Activated CD8-positive, alpha-beta memory T cell treated with anti-CD3 and anti-CD28 coated beads, Interleukin-2, amount 50 U/mL, for 48 hours (primary cell): ENCODE data around the gene SYNDIG1.
A peak's percentile ranks its signal among the peaks of the same experiment; 100 is the strongest.

Experiments
- DNase-seq: peaks from one replicate; pipeline ENCODE4 v3.0.0-alpha.2; 2020

The SYNDIG1 gene

DNA sequence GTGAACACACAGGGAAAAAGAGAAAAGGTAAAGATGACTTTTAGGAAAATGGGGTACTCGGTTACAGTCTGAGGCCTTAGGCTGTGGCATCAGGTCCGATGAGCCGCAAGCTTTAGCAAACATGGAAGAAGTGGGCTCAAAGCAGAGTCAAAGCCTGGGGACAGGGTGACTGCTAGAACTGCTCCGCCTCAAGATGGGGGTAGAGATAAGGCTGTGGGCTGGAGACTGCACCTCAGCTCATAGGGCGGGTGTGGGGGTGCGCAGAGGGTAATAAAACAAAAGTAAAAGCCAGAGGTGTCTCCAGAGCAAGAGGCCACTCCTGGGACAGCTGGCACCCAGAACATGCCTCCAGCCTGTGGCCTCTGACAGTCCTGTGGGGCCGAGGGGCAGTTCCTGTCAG is 21.3 kb upstream of the SYNDIG1 start:
- DNase-seq: no peak

DNA sequence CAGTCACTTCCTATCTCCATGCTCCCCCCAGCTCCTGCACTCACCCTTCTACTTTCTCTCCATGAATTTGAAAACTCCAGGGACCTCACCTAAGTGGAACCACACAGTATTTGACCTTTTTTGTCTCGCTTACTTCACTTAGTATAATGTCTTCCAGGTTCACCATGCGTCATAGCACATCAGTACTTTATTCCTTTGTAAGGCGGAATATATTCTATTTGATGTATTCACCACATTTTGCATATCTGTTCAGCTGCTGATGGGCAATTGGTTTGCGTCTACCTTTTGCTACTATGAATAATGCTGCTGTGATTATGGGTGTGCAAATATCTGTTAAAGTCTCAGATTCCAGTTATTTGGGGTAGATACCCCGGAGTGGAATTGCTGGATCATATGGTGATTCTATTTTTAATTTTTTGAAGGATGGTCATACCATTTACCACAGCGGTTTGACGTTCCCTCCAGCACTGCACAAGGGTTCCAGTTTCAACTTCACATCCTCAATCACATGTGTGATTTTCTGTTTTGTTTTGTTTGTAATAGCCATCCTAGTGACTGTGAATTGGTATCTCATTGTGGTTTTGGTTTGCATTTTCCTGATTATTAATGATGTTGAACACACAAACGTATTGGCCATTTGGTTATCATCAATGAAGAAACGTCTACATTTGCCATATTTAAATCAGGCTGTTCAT is 20.3 kb upstream of the SYNDIG1 start:
- no peak for DNase-seq

DNA sequence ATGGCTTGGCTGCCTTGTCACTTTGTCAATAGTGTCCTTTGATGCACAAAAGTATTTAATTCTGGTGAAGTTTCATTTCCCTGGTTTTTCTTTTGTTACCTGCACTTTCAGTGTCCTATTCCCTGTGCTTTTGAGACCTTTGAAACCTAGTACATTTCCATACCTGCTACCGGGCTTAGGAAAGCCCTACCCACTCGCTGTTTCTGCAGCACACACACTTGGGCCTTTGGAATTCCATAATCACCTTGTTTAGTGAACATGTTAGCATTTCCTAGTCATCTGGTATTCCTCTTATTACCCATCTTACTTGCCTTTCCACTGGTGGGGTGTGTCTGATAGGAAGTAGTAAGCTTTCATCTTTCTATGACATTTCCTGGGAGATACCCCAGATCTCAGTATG is 19.3 kb upstream of the SYNDIG1 start:
- no peak for DNase-seq

DNA sequence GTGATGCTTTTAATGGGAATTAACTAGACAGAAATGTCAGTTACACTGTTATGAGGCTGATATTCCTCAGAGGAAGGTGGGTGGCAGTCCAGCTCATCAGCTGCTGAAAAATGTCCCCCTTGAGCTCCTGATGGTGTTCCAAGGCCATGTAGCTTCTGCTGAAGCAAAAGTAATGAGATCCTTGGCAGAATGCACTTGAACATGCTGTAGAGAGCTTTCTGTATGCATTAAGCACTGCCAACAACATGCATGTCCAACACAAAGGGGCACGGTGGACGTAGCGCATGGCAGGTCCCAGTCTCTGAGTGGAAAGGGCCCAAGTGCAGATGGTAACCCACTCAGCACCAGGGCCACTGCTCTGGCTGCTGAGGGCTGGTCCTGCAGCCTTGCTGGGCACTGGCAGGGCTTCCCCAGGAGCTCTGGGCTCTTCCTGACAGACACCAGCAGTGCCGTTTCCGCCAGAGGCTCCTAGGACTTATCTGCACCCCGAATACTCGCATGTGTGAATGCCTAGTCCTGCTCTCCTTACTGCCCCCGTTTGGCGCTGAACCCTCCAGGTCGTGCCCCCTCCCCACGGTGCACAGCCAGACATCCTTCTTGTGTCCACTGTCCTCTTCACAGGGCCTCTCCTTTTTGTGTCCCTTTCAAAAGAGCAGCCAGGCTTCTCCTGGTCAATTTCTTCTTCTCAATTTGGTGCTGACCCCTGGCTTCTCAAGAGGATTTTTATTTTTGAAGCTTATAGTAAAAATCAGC is 18.6 kb upstream of the SYNDIG1 start:
- no peak for DNase-seq

DNA sequence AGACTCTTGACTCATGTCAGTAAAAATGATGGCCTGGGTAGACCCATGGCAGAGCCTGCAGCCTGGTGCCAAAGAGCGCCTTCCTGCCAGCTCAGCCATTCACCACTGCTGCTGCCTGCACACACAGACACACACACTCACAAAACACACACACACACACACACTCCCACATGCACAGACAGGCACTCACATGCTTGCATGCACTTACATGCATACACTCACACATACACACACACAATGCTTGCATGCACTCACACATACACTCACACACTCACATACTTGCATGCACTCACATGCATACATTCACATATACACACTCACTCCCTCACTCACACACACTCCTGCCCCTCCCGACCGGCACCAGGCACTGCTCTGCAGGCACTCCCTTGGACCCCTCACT is 18.0 kb upstream of the SYNDIG1 start:
- no peak for DNase-seq

DNA sequence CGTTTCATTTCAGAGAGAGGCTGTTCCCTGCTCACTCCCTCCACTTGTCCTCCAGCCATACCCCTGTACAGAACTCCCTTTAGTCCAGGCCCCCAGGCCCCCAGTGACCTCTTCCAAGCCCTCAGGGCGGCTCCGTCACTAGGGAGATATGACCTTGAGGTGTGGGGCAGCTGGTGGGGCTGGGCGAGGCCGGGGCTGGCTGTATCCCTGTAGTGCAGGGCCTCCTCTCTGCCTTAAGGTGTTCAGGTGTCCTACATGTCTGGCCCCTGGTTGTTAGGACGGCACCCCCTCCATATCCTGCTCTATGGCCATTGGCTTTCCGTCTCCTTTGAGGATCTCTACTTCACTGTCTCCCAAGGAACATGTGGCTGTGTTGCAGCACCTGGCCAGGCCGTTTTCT is 17.4 kb upstream of the SYNDIG1 start:
- DNase-seq: no peak

DNA sequence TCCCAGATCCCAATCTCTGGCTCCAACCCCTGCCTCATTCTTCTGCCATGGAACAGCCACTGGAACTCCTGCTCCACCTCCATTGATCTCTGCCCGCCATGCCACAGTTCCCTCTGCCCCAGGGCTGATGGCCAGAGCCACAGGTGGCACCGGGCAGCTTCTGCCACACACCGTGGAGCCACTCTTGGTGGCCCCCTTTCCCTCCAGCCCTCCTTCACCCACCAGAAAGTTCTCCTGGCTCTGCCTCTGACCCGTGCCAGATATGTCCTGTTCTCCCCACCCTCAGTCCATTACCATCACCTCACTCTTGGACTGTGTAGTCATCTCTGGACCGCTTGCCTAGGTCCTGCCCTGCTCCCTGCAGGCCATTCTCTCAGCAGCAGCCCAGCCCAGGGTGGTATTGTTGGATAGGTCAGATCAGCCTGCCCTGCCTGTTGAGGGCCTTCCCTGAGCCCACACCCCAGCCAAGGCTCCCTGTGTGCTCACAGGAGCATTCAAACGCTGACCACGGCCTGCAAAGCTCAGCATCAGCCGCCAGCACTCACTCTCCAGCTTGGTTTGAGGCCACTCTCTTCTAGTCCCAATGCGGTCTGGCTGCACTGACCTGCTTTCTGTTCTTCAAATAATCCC is 16.8 kb upstream of the SYNDIG1 start:
- no peak for DNase-seq

DNA sequence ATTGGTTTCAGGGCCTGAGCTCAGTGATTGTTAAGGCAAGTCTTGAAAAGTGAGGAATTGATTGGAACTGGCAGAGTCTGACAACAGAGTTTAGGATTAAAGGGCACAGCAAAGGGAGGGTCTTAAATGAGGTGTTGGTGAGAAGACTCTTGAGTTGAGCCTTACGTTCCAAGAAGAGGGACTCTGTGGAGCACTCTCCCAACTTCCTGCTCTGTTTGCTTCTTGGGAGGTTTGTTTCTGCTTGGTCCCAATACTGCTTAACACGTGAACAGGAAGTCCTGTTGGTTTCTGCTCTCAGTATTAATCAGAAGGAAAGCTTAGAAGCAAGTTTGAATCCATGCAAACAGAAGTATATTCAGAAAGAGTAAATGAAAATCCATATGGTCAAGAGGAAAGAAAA is 15.6 kb upstream of the SYNDIG1 start:
- DNase-seq: no peak

DNA sequence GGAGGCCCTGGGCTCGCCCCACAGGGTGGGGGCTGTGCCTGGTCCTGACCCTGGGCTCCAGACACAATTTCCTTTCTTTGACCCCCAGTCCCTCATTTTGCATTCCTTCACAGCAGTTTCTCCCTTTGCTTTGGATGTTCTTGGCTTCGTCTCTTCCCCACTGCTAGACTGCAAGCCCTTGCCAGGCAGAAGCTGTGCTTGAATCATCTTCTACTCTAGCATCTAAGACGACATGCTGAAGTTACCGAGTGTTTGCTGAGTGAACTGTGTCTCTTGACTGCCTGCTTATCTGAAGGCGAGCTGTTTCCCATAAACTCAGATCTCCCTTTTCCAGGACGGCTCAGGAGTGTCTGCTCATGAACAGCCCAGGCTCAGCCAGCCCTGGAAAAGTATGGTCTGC is 14.3 kb upstream of the SYNDIG1 start:
- DNase-seq: no peak

DNA sequence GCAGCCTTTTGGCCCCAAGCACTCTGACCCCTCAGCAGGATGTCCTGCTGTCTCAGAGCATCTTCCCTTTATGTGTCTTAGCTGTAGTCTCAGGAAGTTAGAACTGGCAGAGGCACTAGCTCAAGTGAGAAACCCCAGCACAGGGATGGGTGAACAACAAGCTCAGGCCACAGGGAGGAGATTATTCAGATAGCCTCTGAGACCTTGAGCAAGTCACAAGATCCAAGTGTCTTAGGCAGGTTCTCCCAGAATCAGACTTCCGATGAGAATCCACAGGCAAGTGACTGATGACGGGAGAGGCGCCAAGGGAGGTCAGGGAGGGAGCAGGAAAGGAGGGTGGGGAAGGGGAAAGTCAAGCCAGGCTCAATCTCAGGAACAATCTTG is 13.0 kb upstream of the SYNDIG1 start:
- DNase-seq: no peak

DNA sequence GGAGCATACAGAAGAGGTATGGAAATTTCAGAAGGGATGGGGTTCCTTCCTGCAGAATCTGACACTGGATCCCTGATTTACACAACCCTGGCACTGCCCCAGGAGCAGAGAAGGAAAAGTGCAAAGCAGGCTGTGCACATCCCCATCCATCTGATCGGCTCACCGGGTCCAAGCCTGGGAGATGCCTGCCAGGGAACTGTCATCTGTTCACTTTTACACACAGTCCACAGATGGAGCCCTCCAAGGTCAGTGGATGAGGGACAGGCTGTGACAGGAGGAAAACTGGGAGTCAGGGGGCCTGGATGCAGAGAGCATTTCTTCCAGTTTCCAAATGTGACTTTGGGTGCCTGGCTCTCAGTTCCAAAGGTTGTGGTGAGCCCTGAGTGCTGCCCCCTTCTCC is 11.0 kb upstream of the SYNDIG1 start:
- no peak for DNase-seq

DNA sequence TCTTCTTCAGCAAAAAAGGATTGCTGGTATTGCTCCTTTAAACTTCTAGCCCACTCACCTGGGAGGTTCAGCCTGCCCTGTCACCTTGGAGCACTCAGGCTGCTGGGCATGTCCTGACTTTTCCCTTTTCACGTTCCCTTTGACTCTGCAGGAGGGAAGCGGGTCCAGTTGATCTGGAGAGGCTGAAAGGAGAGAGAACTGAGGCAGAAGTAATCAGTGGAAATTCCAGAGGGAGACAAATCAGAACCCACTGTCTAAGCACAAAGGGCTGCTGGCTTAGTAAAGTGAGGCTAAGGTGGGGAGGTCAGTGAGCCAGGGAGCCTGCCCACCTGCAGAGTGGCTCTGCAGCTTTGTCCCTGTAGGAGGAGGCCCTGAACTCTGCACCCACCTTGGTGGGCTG is 9.7 kb upstream of the SYNDIG1 start:
- no peak for DNase-seq

DNA sequence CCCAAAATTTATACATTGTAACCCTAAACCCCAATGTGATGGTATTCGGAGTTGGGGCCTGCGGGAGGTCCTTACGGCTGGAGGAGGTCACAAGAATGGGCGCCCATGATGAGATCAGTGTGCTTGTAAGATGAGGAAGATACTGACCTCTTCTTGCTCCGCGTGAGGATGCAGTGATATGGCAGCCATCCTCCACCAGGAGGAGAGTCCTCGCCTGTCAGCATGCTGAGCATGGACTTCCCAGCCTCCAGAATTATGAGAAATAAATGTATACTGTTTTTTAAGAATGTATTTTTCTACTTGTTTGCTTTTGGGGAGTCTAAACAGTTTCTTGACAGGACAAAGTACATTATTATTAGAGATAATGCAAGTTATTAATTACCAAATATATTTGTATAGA is 8.7 kb upstream of the SYNDIG1 start:
- DNase-seq: no peak

DNA sequence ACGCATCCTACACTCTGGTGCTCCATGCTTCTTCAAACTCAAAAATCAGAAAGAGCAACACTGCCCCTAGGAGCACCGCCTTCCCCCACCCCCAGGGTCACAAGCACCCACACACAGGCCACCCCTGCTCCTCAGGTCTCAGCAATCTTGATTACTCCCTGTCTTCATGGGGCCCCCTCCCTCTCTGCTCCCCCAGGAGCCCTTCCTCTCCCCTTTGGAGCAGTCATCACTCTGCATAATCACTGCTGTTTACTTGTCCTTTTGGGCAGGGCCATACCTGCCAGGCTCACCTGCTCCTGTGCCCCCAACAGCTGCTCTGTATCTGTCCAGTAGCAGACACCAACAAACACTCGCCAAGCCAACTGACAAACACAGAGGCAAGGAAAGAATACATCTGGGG is 7.6 kb upstream of the SYNDIG1 start:
- no peak for DNase-seq

DNA sequence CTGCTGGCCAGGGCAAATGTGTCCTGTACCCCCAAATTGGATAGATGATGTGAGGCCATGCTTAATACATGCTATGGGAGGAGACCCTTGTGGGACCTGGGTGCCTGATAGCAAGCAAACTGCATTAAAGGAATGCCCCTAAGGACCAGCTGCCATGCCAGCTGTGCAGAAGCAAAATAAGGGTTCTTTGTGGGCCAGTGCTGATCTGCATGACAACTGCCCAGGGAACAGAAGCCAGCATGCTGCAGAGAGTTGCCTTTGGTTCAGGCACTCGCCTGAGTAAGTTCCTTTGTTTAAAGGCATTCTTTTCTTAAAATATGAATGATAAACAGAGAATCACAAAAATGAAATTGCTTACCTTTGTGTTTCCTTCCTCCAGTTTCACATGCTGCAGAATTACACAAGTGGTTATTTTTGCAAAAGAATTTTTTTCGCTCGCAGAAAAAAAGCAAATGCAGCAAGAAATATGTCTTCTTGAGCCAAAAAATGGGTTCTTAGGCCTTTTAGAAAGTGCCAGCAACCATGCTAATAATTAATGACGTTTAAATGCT is 6.9 kb upstream of the SYNDIG1 start:
- no peak for DNase-seq

DNA sequence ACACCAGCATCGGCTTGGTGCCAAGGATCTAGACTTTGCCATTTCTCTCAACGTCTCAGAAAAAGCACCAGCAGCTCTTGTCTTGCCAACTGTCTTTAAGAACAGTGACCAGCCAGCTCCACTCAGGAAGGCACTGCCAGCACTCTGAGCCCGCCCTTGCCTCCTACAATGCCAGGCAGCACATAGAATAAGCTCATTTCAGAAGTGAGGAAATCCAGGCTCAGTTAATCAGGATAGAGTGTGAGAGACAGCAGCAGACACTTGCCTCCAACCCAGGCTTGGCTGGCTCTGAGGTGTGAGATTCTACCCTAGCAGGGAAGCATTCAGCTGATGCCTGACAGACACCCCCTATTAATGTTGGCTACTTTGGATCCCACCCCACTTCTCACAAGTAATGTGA is 4.3 kb upstream of the SYNDIG1 start:
- no peak for DNase-seq

DNA sequence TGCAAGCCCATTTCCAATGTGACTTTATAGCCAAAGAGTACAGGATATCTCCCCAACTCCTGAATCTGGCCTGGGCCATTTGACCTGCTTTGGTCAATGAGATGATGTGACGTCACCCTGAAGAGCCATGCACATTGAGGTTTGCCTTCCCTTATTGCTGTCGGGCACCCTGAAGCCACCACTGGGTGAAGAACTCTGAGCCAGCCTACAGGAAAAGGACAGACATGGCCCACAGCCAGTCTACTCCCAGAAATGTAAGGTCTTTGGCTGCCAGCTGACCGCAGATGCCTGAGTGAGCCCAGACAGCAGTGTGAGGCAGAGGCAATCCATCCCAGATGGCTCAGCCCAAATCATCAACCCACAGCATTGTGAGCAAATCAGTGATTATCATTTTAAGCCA is 3.7 kb upstream of the SYNDIG1 start:
- no peak for DNase-seq

DNA sequence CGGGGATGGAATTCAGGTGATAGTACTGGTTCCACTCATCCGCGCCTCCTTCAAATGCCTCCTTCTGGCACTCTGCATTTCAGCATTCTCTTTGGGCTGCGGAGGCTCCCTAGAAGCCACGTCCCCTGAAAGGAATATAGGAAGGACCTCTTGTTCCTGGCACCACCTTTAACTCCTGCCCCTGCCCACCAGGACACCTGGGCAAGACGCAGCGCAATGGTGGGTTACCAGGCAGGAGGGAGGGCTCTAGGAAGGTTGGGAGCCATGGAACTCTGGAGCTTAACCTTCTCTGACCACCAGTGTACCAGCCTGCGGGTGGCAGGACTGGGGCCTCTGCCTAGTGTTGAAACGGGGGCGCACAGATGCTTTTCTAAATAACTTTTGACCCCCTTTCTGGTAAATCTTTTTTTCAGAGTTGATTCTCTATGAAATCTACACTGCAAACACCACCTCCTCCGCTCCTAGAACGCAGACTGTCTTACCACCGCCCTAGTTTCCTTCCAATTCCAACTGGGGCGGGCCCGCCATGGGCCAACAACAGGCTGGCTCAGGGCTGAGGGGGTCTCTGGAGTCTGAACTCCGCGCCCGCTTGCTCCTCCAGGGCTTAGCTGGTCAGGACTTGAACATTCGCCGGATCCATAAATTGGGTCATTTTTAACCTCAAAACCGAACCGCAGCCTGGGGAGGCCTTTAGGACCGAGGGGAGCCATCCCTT is 871 bp upstream of the SYNDIG1 start:
- no peak for DNase-seq

DNA sequence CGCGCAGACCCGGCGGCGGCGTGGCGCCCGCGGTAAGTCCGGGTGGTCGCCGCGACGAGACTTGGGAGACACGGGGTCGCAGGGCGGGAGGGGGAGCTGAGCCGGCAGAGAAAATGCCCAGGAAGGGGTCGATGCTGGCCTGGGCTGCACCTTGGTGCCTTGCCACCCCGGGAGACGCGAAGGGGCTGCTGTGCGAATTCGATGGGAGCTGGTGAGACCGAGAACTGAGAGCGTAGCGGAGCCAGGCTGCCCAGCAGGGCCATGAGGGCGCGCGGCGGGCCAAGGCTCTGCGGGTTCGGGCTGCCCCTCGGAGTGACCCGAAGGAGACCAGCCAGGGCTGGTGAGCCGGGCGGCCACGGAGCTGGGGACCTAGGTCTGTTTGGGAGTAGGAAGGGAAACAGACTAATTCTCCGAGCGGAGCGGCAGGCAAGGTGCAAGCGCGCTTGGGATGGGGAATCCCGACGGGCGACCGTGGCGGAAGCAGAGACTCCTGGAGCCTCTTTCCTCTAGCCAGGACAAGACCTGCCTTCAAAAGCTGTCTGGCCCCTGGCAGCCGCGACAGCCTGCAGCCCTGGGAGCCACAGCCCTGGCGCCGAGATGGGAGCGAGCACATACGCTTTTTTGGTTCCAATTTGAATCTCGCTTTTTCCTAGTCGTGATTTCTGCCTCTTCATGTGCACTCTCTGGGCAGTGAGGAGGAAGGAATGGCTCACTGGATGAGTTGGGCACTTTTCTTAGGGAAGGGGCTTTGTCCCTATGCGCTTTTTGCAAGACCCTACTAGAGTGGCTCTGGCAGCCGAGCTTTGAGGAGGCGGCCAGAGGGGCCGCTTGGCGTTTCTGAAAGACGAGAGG is 691 bp downstream of the SYNDIG1 start:
- peak; percentile 55 for DNase-seq

DNA sequence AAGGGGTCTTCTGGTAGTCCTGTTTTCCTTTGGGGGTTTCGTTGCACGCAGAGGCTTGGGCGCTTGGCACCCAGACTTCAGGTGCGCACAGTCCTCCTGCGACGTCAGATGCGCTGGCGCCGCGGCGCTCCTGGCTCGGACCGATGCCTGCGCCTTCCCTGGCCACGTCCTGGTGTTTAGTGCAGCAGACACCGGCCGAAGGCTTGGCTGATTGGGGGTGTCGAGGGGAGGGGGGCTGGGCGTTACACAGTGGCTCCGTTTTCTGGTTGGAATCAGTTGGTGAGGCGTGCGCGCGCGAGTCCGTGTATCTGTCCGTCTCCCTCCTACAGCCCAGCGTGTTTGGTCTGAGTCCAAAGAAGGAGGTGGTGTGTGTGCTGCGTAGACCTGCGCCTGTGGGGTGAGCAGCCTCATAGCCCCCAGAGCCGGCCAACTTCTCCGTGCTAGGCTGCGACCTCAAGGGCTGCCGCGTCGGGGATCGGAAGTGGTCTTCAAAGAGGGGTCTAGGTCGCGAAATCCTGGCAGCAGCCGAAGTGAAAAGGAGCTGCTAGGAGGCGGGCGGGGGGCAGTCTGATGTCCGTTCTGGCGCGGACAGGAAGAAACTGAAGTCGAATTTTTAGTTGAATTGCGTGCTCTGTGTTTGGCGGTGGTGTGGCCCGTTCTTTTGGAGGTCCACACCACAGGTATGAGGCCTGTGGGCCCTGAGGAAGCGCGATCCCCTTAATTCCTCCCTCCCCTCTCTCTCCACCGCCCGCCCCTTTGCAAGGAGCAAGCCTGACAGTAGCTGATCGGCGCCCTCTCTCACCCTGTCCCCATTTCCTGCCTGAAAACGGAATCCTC is 1.5 kb downstream of the SYNDIG1 start:
- DNase-seq: no peak

DNA sequence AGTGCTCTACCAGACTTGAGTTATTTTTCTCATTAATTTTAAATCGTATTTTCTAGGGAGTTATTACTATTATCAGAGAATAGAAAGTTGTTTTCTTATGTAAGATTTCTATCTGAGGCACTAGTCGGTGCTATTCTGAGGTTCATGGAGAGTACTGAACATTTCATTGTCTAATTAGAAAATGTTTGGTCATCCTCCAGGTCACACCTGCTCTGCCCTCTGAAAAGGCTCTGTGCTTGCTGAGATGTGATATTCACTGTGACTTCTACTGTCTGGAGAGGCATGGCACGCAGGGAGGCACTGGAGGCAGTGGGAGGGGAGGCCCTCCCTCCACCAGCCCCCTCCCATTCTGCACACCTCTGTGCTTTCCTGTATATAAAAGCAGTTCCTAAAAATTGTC is 3.0 kb downstream of the SYNDIG1 start:
- DNase-seq: no peak
